GM12875 (cell line): ENCODE measurements around the gene C19orf25.

Source experiments
- H3K4me3 ChIP-seq: one replicate; pipeline ENCODE4 v1.5.1; 2011; ENCODE audit warnings: low read depth, low read length, control low read depth
- TF ChIP-seq, protein P1 (sequence below): IDR thresholded peaks from 2 replicates; pipeline ENCODE4 v1.5.1; 2011; ENCODE audit warnings: low read depth, mild to moderate bottlenecking, control low read depth, inconsistent platforms, low read length, moderate library complexity, borderline replicate concordance; ENCODE audit not compliant: insufficient read depth

The C19orf25 gene

DNA sequence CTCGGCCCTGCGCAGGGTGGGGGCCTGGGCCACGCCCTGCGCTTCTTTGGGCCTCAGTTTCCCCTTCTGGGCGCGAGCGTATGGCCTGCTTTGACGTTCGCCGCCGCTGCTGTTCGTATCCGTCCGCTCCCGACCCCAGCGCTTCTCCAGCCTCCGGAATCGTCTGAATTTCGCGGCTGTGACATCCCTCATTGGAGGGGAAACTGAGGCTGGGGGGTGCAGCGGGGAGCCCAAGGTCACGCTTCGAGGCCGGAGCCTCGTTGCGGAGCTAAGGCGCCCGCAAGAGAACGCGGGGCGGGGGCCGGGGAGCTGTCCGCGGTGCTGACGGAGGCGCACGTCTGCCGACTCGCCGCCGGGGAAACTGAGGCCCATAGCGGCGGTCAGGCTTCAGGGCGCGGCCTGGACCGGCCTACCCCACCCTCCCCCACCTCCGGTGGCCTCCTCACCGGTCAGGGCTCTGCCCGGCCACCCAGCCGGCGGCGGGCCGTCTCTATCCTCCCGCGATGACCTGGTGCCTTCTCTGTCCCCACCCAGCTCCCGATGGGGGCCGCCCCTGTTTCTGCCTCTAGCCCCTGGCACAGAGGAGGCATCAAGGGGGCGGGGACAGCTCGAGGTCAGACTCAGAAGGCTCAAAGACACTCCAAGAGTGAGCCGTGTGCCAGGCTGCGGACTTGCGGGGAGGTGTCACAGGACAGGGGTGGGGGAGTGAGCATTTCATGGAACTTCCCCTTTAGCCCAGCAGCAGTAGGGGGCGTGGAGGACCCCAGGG, 32.1 kb downstream of the C19orf25 start:
- H3K4me3 ChIP-seq = no peak overlapping the region
- TF ChIP-seq, protein P1, sequence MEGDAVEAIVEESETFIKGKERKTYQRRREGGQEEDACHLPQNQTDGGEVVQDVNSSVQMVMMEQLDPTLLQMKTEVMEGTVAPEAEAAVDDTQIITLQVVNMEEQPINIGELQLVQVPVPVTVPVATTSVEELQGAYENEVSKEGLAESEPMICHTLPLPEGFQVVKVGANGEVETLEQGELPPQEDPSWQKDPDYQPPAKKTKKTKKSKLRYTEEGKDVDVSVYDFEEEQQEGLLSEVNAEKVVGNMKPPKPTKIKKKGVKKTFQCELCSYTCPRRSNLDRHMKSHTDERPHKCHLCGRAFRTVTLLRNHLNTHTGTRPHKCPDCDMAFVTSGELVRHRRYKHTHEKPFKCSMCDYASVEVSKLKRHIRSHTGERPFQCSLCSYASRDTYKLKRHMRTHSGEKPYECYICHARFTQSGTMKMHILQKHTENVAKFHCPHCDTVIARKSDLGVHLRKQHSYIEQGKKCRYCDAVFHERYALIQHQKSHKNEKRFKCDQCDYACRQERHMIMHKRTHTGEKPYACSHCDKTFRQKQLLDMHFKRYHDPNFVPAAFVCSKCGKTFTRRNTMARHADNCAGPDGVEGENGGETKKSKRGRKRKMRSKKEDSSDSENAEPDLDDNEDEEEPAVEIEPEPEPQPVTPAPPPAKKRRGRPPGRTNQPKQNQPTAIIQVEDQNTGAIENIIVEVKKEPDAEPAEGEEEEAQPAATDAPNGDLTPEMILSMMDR = no peak

DNA sequence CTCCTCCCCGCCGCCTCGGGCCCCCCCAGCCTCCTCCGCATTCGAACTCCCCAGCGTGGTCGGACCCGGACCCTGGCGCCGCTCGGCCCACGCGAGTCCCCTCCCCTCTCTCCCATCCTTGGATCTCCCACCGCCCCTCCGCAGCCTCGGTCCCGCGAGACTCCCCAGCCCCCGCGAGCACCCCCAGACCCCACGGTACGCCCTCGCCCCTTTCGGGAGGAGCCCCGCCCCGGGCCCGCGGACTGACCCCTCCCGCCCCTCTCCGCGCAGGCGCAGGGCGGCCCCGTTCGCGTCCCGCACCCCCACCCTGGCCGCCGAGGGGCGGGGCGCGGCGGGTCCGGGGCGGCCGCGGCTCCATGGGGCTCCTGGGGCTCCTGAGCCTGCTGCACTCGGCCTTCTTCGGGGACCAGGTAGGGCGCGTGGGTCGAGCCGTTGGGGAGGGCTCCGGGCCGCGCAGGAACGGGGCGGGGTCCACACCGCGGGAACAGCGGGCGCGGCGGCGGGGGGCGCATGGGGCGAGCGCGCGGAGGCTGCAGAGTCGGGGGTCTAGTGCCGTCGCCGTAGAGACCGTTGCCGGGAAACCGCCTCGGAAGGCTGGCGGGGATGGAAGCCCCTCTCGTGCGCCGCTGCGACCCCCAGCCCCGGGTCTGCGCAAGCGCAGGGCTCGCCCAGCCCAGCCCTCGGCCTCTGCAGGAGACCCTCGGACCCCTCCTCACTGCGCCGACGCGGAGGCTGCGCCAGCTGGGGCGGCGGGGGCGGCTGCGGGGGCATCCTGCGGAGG, 32.9 kb downstream of the C19orf25 start:
- no peak overlapping the region for H3K4me3 ChIP-seq
- TF ChIP-seq, protein P1 = no peak

DNA sequence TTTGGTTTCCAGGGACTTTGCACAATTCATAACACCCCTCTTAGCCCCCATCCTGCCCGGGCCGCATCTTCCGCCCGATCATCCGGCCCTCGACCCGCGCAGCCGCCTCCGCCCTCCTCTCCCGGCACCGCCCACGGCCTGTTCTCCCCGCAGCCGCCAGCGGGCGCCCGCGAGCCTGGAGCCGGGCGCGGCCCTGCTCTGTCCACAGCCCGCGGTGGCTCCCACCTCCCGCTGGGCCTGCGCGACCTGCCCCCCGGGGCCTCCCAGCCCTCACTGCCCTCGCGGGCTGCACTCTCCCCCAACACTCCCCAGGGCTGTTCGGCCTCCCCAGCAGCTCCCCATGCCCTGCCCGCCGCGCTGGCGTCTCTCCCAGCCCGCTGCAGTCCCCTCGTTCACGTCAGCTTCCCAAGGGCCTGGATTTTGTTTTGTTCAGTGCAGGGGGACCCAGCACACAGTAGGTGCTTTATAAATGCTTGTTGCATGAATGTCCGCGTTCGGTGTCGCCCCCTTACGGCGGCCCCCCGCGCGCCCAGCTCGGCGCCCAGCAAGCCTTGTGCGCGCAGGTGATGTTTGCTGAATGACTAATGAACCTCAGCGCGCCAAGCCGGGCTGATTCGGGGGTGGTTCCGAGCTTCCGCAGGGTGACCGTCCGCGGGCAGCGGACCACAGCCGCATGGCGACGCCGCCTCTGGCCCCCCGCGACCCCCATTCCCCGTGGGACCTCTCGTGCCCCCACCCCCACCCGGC, 33.7 kb downstream of the C19orf25 start:
- peak overlapping the region; percentile 58 for H3K4me3 ChIP-seq
- TF ChIP-seq, protein P1 = peak; percentile 99

DNA sequence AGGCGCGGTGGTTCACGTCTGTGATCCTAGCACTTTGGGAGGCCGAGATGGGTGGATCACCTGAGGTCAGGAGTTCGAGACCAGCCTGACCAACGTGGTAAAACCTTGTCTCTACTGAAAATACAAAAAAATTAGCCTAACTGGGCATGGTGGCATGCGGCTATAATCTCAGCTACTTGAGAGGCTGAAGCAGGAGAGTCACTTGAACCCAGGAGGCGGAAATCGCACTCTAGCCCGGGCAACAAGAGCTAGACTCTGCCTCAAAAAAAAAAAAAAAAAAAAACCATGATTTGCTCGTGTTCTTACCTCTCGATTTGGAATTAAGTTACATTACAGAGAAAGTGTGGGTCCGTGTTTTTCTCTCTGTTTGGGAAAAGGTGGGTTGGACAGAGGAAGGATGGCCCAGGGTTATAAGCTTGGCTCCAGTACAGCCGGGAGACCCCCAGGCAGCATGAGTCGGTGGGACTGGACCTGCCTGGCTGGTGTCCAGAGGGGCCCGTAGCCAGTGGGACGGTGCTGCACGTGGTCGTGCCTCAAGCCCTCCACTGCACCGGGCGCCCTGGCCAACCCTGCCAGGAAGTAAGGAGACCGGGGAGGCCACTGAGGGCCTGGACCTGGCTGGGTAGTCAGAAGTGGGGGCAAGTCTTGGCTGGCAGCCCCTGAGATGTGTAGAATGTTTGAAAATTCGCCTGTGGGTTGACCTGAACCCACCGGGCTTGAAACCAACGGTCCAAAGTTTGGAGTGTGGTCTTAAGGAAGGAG, 37.2 kb downstream of the C19orf25 start:
- TF ChIP-seq, protein P1 = no peak
- no peak overlapping the region for H3K4me3 ChIP-seq

DNA sequence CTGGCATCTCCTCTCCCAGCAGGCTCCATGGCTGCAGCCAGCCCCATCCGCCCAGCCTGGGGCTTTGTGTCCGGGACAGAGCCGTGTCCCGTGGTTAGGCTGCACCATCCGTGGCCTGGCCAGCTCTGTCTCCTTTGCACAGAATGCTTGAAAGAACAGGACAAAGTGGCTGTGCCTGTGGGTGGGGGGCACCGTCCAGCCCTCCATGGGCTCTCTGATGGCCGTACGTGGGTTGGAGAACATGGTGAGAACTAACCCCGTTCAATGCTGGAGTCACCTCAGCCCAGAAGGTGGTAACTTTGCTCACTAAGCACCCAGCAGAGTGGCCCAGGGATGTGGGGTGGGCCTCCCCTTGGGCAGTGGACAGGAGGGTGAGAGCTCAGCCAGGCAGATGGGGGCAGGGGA, 38.0 kb downstream of the C19orf25 start:
- TF ChIP-seq, protein P1 = no peak
- no peak overlapping the region for H3K4me3 ChIP-seq

DNA sequence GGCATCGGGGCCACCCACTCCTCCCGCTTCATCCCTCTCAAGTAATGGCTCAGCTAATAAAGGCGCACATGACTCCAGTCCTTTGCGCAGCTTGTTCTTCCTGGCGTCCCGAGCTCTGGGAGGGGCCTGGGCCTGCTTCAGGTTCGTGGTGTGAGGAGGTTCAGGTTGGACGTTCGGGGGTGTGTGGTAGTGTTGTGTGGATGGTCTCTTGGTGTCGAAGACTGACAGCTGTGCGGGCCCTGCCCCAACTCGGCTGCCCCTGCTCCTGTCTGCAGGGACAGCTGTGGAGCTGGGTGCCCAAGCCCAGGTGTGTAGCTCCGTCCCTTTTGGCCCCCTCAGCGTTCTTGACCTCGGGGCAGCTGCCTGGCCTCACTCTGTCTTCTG, 38.6 kb downstream of the C19orf25 start:
- no peak overlapping the region for H3K4me3 ChIP-seq
- TF ChIP-seq, protein P1 = no peak

DNA sequence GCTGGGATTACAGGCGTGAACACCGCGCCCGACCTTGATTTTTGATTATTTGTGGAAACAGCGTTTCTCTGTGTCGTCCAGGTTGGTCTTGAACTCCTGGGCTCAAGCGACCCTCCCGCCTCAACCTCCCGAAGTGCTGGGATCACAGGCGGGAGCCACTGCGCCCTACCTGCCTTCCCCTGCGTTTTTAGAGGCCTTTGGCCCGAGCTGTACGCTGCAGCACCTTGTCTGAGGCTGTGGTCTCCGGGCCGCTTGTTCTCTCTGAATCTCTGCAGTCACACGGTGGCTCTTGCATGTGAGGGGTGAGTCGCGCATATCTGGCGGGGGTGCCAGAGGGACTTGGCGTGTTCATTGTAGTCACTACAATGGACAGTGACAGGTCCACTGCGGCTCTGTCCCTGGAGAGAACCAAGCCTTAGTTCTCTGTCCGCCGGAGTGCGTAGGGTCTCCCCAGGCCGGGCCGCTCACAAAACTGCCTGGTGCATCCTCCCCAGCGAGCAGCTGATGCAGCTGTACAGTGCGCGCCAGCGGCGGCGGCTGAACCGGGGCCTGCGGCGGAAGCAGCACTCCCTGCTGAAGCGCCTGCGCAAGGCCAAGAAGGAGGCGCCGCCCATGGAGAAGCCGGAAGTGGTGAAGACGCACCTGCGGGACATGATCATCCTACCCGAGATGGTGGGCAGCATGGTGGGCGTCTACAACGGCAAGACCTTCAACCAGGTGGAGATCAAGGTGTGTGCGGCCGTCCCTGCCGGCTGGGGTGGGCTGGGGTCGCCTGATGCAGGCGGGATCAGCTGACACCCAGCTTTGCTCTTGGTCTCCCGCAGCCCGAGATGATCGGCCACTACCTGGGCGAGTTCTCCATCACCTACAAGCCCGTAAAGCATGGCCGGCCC, 39.2 kb downstream of the C19orf25 start:
- H3K4me3 ChIP-seq = peak overlapping the region; percentile 77
